Stimulated activated CD4-positive, alpha-beta T cell treated with anti-CD3 and anti-CD28 coated beads, Interleukin-4, amount 100 ng/mL, for 24 hours (primary cell): Measurements from ENCODE around the gene BRCA1.
"Not testable (repeated sequence)": the region's sequence is repeated elsewhere in the genome, so short reads cannot be mapped to it uniquely, and the experiment has no call there.

Source experiments
- DNase-seq: peaks from one replicate; pipeline ENCODE4 v3.0.0-alpha.2; 2020

BRCA1 gene

DNA sequence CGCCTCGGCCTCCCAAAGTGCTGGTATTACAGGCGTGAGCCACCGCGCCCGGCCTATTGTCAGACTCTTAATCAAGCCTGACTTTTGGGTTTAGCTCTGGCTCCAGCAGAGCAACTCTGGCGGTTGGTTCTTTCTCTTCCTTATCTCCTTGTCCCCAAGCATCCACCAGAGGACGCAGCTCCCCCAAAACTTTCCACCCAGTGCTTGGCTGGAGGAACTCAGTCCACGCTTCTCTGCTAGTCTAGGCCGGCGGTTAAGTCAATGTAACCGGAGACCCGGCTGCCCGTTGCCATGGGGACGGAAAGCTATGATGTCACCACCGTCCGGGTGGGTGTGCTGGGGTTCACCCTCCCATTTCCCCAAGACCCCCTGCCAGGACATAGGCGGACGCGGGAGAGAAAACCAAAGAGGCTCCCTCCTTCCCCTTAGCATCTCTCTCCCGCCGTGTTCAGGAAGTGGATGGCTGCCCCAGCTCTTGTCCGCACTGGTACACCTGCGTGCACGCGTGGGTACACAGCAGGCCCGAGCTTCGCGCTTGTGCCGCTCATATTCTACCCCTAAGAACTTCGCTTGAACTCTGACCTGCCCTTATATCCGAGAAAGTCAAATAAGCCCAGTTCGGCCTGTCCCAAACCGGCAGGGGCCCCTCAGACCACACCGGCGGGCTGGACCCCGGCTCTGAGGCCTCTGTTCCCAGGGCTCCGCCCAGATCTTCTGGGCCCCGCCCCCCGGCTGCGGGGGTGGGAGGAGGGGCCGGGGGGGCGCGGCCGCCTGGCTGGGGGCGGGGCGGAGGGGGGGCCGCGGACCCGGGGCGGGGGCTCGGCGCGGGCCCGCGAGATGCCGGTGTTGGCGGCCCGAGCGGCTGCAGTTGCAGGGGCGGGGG lies 100.5 kb downstream of the BRCA1 start, which contains the start of gene RND2:
TSS of gene RND2 (plus strand) at position 825 of the 883 bp plus-strand sequence. CDS start 117 bp downstream, outside the sequence.
- DNase-seq: peak; percentile 79

DNA sequence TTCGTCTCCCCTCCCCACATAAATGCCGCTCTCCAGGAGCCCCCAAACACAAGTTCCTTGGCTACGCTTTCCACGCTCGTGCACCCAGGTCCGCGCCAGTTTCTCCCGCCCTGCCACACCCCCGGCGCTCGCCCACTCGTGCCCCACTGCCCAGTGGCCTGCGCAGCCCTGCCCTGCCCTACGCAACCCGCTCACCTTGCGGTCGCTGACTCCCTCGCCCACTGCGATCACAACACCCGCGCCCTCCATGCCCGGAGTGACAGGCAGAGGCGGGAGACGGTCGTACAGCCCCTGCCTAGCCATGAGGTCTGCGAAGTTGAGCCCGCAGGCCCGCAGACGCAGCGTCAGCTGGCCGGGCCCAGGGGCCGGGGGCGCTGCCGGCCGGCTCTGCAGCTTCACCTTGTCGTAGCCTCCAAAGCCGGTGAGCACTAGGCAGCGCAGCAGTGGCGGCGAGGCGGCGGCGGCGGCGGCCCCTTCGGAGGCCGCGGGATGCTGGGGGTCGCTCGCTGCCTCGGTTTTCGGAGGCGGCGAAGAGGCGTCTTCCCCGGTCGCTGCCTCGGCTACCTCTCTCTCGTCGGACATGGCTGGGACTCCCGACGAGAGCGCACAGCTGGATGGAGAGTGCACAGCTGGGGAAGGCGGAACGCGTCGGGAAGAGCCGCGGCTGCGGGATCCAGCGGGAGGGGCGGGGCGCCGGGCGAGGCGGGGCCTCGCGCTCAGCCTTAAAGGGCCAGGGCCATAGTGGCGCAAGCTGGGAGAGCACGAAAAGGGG lies 103.2 kb downstream of the BRCA1 start, which contains the start of gene VAT1:
TSS of gene VAT1 (minus strand) at position 645 of the 772 bp plus-strand sequence. CDS start at position 582, 63 bp downstream.
- peak; percentile 69 for DNase-seq

DNA sequence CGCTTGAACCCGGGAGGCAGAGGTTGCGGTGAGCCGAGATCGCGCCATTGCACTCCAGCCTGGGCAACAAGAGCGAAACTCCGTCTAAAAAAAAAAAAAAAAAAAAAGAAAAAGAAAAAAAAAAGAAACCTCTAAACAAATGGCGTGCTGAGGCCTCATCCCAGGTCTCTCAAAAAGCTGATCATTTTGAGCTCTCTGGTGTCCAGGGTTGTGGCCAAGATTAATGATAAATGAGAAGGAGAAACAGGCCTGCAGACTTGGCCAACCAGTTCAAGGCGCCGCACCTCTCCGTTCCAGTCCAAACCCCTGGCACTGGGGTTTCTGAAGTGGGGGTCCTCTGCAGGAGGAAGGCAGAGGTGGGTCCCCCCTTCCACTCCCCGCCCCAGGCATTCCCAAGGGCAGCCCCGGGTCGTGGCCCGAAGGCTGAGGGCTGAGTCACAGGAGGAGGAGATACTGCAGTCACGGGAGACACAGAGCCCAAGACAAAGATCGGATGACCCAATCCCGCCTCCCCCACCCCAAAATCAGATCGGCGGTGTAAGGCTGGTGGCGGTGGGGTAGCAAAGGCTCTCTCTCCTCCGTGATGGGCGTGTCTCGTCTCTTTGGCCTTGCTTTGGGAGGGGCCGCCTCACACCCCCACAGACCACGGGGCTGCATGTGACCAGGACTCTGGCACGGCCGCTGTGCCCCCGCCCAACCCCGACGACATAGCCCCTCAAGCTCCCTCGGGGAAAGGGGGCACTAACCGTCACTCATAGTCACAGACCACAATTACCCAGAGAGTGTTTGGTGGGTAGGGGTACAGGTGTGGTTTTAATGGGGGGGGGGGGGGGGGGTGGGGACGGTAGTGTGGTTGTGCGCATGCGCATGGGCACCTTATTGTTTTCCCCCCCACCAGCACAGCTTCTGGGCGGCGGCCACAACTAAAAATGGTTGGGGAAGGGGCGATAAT lies 104.1 kb downstream of the BRCA1 start:
- DNase-seq: peak; percentile 35

DNA sequence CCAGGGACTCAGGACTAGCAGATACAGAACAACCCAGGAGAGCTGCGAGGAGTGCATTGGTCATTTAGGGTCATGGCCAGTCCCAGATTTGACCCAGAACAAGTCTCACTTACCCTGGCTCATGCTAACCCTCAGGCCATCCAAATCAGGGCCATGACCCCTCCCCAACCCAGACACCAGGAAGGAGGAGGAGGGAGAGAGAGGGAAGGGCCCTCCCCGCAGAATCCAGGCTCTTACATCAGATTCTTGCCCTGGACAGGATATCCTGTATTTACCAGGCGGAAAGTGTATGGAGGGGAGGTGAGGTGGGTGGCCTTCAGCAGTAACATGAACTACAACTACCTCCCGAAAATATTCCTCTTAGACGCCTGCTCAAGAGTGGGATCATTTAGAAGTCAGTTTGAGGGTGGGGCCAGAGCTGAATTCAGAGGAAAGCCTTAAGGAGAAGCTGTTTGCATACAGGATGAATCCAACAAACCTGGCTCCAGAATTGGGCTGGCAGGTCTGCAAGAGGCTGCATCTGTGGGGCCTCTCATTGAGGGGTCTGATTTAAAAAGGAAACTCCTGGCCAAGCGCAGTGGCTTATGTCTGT lies 105.0 kb downstream of the BRCA1 start:
- DNase-seq: no peak

DNA sequence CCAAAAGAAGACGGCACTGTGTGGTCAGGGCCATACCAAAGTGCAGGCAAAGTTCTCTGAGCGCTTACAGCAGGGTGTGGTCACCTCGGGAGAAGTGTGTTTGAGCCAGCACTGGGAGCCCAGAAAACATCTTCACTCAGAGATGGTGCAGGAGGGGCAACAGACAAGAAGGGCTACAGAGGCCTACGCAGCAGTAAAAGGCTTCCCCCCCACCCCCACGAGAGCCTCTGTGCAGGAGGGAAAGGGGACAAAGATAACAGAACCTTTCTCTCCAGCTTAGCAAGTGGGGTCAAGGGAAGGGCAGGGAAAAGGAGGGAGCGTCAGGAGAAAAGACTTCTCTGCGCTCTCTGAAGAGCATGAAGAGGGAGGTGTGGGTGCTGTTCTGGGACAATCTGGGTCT lies 105.7 kb downstream of the BRCA1 start:
- no peak for DNase-seq

DNA sequence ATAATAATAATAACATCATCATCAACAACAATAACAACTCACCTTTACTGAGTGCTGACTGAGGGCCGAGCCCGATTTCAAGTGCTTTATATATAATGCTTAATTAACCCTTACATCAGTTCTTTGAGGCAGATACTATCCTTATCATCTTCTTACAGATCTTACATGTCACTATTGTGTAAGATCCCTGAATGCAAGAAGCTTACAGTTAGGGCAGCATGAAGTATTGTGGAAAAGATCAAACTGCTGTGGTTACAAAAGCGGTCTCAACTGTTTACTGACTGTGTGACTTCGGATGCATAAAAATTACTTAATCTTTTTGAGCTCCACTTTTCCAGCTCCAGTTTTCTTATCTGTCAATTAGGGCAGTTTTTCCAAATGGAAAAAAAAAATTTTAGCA lies 106.2 kb downstream of the BRCA1 start:
- DNase-seq: no peak

DNA sequence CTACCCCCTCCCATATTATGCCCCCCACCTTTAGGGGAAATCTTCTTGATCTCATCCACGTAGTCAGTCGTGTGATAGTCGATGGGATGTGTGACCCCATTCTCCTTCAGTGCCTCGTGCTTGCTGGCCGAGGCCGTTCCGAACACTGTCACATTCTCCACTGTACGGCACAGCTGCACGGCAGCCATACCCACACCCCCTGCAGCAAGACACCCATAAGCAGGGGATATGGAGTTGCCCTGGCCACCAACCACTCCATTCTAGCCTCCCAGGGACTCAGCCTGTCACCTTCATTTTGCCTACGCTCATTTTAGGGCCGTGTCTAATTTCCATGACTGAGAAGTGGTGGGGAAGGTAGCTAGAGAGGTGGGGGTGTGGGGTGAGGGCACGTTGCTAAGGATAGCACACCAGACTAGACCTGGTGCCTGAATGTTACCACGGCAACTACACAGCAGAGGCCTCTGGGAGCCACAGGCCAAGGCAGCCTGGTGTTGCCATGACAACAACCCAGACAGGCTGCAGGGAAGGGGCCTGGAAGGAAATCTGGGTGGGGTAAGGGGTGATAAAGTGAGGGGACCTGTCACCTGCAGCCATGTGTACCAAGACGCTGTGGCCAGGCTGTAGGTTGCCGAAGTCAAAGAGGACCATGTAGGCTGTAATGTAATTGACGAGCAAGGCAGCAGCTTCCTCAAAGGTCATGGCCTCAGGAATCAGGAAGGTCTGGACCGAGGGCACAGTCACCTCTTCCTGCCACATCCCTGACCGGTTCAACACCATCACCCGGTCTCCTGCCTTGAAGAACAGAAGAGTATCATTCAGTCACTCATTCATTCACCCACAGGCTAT lies 106.9 kb downstream of the BRCA1 start:
- DNase-seq: no peak

DNA sequence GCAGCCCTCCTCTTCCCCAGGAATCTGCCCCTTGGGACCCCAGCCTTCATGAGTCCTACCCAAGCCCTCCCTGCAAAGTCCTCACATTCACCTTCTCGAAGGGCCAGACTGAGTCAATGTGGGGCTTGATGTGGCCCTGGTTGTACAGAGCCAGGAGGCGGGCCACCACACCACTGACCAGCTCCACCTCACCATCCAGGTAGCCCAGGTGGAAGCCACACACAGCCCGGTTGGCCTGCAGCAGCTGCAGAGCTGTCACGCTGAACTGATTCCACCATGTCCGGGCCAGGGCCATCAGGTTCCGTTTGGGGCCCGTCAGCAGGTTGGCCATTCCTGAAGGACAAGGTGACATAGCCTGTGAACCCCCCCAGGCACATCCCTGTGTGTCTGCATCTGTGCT lies 108.9 kb downstream of the BRCA1 start:
- no peak for DNase-seq

DNA sequence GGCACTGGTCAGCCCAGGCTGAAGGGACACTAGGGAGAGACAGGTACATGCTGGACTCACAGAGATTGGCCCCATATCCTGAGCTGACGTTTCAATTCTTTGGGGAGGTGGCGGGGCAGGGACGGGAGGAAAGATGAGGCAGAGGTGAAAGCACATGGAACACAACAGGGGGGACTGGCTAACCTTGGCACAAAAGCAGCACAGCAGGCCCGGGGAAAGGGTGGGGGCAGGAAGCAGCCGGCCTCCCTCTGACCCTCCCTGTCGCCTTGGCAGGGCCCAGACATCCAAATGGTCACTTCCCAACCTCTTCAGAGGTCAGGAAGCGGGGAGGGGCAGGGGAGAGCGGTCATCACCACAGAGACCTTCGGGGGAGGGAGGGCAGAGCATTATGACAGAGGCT lies 109.6 kb downstream of the BRCA1 start:
- DNase-seq: no peak

DNA sequence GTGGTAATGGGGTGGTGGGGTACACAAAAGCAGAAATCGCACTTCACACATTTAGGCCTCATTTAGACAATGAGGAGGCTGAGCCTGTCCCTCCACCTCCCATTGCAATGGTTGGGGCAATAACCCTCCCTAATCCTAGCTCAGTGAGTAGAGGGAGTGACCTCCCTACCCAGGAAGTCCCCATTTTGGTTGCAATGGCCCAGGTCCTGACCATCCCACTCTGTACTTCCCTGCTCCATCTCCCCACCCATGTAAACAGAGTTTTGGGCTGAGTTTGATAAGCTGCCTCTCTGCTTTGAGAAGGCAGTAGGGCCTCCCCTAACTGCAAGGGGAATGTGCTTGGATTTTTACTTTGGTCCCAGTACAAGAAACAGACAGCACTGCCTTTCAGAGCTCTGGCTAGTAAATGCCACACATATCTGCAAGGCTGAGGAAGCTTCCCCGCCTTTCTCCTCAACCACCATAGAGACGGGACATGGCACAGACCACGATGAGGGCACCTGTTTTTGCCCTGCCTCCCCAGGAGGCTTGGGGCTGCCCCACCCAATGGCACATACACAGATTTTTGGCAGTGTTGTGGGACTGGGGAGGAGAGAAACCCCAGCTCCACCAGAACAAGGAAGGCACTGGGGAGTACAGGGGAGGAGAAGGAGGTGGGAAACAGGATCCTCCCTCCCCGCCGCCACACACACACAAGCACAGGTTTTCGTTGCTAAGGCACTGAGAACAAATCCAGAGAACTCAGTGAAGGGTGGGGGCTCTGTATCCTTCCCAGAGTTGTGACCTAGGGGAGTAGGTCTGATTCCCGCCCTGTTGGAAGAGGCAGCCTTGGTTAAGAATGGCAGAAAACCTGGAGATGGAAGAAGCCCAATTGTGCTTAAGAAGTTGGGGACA lies 110.3 kb downstream of the BRCA1 start:
- no peak for DNase-seq

DNA sequence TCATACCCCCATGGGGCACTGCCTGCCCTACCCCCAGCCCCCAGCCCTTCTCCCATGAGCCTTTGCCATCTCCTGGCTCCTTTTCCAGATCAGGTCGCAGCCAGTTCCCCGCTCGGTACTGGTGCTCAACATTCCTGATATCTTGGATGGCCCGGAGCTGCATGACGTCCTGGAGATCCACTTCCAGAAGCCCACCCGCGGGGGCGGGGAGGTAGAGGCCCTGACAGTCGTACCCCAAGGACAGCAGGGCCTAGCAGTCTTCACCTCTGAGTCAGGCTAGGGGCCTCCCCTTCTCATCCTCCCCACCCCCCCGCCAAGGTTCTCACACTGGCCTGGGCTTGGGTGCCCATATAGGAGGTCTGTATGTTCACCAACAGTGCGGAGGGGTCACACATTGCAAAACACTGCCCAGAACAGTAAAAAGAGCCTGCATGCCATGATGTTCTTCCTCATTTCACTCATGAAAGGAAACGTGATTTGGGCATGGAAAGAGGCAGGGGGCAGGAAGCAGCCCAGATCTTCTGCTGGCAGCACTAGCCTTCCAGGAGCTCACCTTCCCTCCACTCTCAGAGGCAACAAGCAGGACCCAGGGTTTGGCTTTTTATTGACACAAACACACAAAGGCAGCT lies 111.0 kb downstream of the BRCA1 start:
- no peak for DNase-seq

DNA sequence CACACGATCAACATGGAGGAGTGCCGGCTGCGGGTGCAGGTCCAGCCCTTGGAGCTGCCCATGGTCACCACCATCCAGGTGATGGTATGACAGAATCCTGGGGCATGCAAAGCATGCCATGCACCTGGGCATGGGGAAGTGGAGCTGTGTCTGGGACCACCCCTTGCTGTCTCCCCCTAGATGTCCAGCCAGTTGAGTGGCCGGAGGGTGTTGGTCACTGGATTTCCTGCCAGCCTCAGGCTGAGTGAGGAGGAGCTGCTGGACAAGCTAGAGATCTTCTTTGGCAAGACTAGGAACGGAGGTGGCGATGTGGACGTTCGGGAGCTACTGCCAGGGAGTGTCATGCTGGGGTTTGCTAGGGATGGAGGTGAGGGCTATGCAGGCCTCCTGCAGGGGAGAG lies 111.9 kb downstream of the BRCA1 start:
- DNase-seq: no peak

DNA sequence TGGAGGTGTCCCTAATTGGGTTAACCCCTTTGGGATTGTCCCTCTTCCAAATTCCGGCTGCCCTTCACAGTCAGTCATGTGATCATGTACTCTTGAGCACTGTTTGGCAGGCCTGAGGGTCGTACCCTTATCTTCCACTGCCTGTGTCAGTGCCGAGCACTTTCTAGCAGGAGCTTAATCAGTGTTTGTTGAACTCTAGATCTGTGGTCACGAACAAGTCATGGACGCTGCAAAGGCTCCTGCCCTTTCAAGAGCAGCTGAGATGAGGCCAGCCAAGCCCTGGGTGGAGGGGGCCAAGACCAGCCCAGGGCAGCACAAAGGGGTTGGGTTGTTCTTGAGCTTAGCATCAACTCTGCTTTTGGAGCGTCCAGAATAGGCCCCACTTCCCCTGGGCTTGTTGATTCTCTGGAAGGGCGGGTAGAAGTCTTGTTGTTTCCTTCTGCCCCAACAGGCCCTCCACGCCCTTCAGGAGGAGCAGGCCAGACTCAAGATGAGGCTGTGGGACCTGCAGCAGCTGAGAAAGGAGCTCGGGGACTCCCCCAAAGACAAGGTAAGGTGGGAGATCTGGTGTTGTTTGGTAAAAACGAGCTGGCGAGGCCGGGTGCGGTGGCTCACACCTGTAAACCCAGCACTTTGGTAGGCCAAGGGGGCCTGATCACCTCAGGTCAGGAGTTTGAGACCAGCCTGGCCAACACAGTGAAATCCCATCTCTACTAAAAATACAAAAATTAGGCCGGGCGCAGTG lies 113.3 kb downstream of the BRCA1 start:
- DNase-seq: no peak

DNA sequence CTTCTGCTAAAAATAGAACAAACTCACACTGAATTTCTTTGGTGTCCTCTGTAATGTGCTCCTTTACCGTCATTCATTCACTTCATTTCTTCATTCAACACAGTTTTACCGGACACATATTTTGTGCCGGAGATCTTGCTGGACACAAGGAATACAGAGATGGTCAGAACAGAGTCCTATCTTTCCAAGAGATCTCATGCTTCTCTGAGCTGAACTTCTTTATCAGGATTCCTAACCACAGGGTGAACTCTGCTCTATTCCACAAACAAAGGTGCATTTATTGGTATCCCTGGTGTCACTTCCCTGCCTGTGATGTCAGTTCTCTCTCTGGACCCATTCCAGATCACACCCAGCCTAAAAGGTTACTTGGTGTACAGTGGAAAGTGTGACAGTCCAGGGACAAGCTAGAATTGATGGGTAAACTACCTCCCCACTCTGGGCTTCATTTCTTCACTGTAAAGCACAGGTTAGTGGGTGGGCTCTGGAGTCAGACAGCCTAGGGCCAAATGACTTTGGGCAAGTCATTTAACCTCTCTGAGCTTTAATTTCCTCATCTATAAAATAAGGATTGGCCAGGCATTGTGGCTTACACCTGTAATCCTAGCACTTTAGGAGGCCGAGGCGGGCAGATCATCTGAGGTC lies 114.4 kb downstream of the BRCA1 start:
- DNase-seq: no peak

DNA sequence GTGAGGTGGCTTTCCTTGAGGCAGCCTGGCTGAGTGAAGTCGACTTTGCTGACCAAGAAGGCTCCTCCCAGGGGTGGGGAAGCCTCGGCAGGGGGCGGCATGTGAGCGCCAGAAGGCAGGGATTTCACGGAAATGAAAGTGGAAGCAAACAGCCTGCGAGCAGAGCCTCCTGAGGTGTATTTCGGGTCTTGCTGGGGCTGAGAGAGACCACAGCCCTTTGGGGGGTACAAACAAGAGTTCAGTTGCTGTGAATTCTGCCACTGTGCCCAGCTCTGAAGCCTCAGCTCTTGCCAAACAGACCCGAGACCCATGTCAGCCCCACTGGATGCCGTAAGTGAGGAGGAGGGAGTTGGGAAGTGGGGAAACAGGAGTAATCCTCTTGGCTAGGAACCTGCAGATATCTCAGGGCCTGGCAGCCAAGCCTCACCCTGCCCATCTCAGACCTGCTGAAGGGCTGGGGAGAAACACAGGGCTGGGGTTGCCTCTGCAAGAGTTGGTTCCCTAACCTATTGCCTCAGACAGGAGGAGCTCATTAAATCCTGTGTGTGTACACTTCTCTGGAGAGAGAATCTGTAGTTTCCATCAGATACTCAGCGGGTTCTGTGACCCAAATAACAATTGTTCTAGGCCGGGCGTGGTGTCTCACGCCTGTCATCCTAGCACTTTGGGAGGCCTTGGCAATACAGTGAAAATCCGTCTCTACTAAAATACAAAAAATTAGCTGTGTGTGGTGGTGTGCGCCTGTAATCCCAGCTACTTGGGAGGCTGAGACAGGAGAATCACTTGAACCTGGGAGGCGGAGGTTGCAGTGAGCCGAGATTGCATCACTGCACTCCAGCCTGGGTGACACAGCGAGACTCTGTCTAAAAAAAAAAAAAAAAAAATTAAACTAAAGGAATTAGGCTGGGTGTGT lies 118.3 kb downstream of the BRCA1 start, which contains the start of gene IFI35:
TSS of gene IFI35 (plus strand) at position 146 of the 913 bp plus-strand sequence. CDS start at position 310, 164 bp downstream.
- DNase-seq: peak; percentile 89

DNA sequence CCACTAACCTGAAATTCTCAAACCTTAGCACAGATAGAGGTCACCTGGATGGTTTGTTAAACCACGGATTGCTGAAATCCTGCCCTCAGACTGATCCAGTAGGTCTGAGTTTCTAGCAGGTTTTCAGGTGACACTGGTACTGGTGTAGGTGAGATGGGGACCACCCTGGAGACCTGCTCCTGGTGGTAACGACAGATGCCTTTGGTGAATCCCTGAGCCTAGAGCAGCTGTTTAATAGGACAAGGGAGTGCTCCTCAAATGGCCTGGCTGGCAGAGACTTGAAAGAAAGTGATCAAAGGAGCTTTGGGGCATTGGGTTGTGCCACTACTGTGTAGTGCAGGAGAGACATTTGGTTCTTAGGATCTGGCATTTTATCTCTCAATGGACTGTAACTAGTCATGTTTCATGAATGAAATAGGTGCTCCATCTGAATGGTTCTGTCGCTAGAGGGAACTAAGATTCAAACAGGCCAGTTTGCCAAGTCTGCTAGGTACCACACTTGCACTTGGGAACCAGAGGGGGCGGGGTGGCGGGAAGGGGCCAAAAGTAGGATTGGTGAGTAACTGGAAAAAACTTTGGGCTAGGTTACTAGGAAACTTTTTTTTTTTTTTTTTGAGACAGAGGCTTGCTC lies 121.5 kb downstream of the BRCA1 start:
- no peak for DNase-seq

DNA sequence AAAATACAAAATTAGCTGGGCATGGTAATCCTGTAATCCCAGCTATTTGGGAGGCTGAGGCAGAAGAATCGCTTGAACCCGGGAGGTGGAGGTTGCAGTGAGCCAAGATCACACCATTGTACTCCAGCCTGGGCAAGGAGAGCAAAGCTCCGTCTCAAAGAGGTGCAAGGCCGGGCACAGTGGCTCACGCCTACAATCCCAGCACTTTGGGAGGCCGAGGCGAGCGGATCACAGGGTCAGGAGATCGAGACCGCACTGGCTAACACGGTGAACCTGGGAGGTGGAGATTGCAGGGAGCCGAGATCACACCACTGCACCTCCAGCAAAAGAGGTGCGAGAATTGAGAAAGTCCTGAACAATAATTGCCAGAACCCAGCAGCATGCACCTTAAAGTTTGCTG lies 124.3 kb downstream of the BRCA1 start:
- not testable (repeated sequence) for DNase-seq
